Calu3 (cell line): ENCODE results near the gene RNF167. TPM values are rescaled to one million over a fixed set of nuclear protein-coding genes. Genes with fewer than 3 reads are reported as not detected.

ENCODE experiments used
- BruUV-seq: library from RNA; stranded (reverse); fragments of 400-500 nt; replicated peaks from 2 replicates; lab custom pipeline; 2021; lab: Mats Ljungman, UMichigan
- CTCF ChIA-PET: fragments of 300-600 bp; sonication (Branson Sonifier 250); formaldehyde crosslinking; loops from one replicate; lab custom pipeline; 2022; ENCODE audit warnings: antibody characterized with exemption; lab: Charles Lee
- DNase-seq: peaks from one replicate; pipeline ENCODE4 v3.0.0; 2022
- H3K27ac Mint-ChIP-seq: one replicate; pipeline ENCODE4 v1.8.0; 2022; ENCODE audit warnings: mixed read lengths; ENCODE audit not compliant: unreplicated experiment
- H3K27me3 Mint-ChIP-seq: one replicate; pipeline ENCODE4 v1.8.0; 2022; ENCODE audit warnings: mixed read lengths; ENCODE audit not compliant: unreplicated experiment
- H3K36me3 Mint-ChIP-seq: one replicate; pipeline ENCODE4 v1.8.0; 2022; ENCODE audit warnings: mild to moderate bottlenecking, moderate library complexity, mixed read lengths; ENCODE audit not compliant: insufficient read depth, unreplicated experiment
- H3K4me1 Mint-ChIP-seq: one replicate; pipeline ENCODE4 v1.8.0; 2022; ENCODE audit warnings: mild to moderate bottlenecking, low read depth, mixed read lengths; ENCODE audit not compliant: unreplicated experiment
- H3K4me3 Mint-ChIP-seq: one replicate; pipeline ENCODE4 v1.8.0; 2022; ENCODE audit warnings: mild to moderate bottlenecking, low read depth, moderate library complexity, mixed read lengths; ENCODE audit not compliant: unreplicated experiment
- H3K9me3 Mint-ChIP-seq: one replicate; pipeline ENCODE4 v1.8.0; 2022; ENCODE audit warnings: low read depth, mixed read lengths; ENCODE audit not compliant: unreplicated experiment
- intact Hi-C: fragments of 100-400 bp; cut with micrococcal nuclease; formaldehyde crosslinking; loops from one replicate; pipeline ENCODE4 v1.10.0; 2022; ENCODE audit not compliant: unreplicated experiment
- total RNA-seq: library from RNA; stranded (reverse); gene quantifications from 2 replicates; pipeline ENCODE4 v1.2.3, GENCODE V29; 2022
- TF ChIP-seq, protein P1 (sequence below): fragments of 200-600 bp; IDR thresholded peaks from one replicate; pipeline ENCODE4 v1.8.0; 2022; ENCODE audit warnings: antibody characterized with exemption; ENCODE audit not compliant: unreplicated experiment

The RNF167 gene
- total RNA-seq, 1 experiment from 2014 or later = 65.2 TPM

DNA sequence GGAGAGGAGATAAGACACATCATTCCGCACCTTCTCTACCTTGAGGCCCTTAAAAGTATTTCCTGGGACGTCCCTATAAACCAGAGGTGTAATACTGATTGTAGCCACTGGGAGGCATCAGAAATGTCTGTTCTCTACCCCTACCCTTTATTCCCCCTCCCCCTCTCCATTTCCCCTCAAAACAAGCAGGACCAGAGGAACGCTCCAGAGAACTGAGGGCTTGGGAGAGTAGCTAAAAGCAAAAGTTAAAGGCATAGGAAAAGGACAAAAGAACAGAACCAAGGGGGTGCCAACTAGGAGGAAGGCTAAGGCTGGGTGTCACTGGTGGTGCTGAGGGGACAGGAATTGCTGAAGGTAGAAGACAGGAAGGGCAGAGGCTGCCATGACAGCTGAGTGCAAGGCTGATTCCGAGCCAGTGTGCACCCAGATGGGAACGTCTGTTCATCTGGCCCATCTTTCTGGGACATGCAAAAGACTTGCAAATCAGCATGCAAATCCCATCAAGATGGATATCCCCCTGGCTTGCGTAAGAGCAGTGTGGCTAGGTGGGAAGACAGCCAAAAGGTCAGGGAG lies 40.7 kb downstream of the RNF167 start:
- peak; percentile 43 for DNase-seq
- Mint-ChIP-seq H3K4me1 (peaks cover 3% of the 10 kb centered on the region), H3K4me3 (no peak overlapping the region), H3K9me3 (no peaks in the 10 kb centered on the region), H3K27me3 (no peaks in the 10 kb centered on the region), H3K27ac (no peak overlapping the region), H3K36me3 (peaks cover 5% of the 10 kb centered on the region)
- TF ChIP-seq, protein P1, sequence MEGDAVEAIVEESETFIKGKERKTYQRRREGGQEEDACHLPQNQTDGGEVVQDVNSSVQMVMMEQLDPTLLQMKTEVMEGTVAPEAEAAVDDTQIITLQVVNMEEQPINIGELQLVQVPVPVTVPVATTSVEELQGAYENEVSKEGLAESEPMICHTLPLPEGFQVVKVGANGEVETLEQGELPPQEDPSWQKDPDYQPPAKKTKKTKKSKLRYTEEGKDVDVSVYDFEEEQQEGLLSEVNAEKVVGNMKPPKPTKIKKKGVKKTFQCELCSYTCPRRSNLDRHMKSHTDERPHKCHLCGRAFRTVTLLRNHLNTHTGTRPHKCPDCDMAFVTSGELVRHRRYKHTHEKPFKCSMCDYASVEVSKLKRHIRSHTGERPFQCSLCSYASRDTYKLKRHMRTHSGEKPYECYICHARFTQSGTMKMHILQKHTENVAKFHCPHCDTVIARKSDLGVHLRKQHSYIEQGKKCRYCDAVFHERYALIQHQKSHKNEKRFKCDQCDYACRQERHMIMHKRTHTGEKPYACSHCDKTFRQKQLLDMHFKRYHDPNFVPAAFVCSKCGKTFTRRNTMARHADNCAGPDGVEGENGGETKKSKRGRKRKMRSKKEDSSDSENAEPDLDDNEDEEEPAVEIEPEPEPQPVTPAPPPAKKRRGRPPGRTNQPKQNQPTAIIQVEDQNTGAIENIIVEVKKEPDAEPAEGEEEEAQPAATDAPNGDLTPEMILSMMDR = peak; percentile 46
- BruUV-seq = no TSS peak
- CTCF ChIA-PET = interaction anchor here (0.8 to 1.3 kb wide), 2 partner anchors 14 to 72 kb away, joined by 3 to 4 read pairs; partner anchors contain the start of gene SPAG7
- intact Hi-C loops = loop anchor here (10.0 kb wide), 1 partner anchor 66 kb away; no protein-coding TSS in a partner anchor

DNA sequence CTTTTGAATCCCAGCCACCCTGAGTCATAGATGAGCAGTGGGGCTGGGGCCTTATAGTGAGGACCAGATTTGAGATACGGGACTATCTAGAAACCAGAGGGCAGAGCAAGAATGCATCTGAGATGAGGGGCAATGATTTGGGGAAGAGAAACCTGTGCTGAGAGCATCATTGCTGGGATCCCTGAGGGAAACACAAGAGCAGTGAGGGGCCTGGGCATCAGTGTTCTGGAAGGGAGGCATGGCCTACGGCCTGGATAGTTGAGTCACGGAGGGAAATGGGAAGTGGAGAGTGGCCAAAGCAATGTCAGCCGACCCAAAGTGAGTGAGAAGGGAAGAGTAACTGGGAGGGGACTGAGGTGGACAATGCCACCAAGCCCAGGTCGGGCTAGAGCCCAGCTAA lies 42.2 kb downstream of the RNF167 start:
- H3K36me3 Mint-ChIP-seq = peaks cover 20% of the 10 kb centered on the region
- intact Hi-C loops = loop anchor here (10.0 kb wide), 1 partner anchor 68 kb away; no protein-coding TSS in a partner anchor
- no peak overlapping the region for H3K4me3 Mint-ChIP-seq
- CTCF ChIA-PET = no interaction called here
- DNase-seq = no peak
- BruUV-seq = no TSS peak
- H3K27me3 Mint-ChIP-seq = no peaks in the 10 kb centered on the region
- H3K9me3 Mint-ChIP-seq = no peaks in the 10 kb centered on the region
- H3K4me1 Mint-ChIP-seq = peaks cover 10% of the 10 kb centered on the region
- TF ChIP-seq, protein P1 = no peak
- H3K27ac Mint-ChIP-seq = peak overlapping the region; percentile 7

DNA sequence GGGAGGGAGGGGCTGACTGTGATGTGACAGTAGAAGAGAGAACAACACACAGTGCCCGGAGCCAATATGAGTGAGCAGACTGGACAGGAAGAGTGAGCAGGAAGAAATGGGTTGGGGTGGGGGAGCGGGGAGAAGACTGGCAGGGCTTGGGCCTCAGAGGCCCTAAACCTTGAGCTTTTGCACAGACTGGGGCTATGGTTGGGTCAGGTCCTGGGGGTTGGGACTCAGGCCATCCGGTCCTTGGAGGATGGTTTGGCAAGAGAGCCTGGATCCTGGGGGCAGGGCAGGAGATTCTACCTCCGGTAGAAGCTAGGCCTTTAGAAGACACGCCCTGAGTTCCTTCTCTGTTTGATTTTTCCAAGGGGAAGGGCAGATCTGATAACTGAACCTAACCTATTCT lies 46.3 kb downstream of the RNF167 start:
- no peaks in the 10 kb centered on the region for H3K9me3 Mint-ChIP-seq
- H3K4me1 Mint-ChIP-seq = peaks cover 32% of the 10 kb centered on the region
- peaks cover 34% of the 10 kb centered on the region for H3K36me3 Mint-ChIP-seq
- CTCF ChIA-PET = interaction anchor here (2.3 to 2.4 kb wide), 2 partner anchors 19 to 77 kb away, joined by 8 read pairs; partner anchors contain the start of gene SPAG7
- no peak for DNase-seq
- BruUV-seq = TSS peak; percentile 36
- TF ChIP-seq, protein P1 = no peak
- H3K27ac Mint-ChIP-seq = peak overlapping the region; percentile 50
- intact Hi-C loops = loop anchor here (10.0 kb wide), 1 partner anchor 72 kb away; no protein-coding TSS in a partner anchor
- no peaks in the 10 kb centered on the region for H3K27me3 Mint-ChIP-seq
- peak overlapping the region; percentile 92 for H3K4me3 Mint-ChIP-seq

DNA sequence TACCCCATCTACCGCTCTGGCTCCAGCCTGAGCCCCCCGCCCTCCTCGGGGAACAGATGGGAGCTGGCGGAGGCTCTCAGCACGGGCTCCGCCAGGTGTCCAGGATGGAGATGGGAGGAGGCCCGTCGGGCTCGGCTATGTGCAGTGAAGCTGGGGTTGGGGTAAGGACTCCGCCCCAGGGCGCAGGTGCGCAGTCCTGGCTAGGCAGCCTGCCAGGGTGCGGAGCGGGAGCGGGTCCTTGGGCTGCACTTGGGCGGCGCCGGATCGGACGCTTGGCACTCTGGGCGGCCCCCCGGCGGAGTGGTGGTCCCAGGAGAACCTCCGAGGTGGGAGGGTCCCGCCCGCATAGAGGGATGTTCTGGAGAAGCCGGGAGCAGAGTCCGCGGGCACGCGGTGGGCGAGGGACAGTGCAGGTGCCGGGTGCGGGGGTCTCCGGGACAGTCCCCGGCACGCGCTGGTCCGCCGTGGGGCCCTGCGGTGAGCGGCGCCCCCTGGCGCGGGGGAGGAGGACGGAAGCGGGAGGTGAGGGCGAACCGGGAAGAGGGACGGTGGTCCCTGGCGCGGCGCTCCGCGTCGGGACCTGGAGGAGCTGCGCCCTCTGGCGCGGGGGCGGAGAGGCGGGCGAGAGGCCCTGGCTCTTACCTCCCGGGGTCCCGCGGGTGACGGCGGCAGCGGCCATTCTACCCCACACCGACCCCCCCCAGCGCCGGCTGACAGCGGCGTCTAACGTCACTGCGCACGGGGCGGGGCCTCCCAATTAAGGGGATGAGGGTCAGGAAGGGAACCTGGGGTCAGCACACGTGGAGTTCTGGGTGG lies 47.1 kb downstream of the RNF167 start, which contains the start of gene CAMTA2:
Gene CAMTA2, minus strand, starts transcription at position 725 of the 816 bp plus-strand sequence. CDS start 1,453 bp downstream, outside the sequence.
- TF ChIP-seq, protein P1 = peak; percentile 64
- BruUV-seq = no TSS peak
- Mint-ChIP-seq H3K27ac (peak within 1 kb of the TSS; percentile 50), H3K4me1 (peaks cover 32% of the 10 kb centered on the region), H3K27me3 (no peaks in the 10 kb centered on the region), H3K9me3 (no peaks in the 10 kb centered on the region), H3K36me3 (peaks cover 32% of the 10 kb centered on the region), H3K4me3 (peak within 1 kb of the TSS; percentile 92)
- peak; percentile 82 for DNase-seq
- intact Hi-C loops = loop anchor here (10.0 kb wide), 1 partner anchor 72 kb away; no protein-coding TSS in a partner anchor
- CTCF ChIA-PET = interaction anchor here (1.4 to 2.4 kb wide), 3 partner anchors 16 to 78 kb away, joined by 3 to 8 read pairs (median 8); partner anchors contain the start of gene SPAG7
